ENCODE data around the gene POC5.

Gene POC5

DNA sequence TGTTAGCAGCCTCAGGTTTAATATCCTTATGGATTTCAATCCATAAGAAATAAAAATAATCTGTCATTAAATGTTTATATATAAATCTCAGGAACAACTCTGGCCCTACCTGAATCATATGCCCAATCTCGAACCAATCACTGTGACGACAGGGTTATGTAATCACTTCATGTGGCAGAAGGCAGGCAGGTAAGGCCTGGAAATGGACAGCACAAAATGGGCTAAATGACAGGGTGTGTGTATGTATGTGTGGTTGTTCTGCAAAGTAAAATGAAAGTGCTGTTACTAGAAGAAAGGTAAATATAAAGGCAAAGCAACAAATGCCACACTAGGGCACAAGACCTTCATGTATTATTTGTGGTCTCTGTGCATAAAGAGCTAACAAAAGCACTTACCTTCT, 86.4 kb downstream of the POC5 start:
- H3K27ac ChIP-seq = no peak overlapping the region
- DNase-seq (ENCODE audit: low spot score) = no peak

DNA sequence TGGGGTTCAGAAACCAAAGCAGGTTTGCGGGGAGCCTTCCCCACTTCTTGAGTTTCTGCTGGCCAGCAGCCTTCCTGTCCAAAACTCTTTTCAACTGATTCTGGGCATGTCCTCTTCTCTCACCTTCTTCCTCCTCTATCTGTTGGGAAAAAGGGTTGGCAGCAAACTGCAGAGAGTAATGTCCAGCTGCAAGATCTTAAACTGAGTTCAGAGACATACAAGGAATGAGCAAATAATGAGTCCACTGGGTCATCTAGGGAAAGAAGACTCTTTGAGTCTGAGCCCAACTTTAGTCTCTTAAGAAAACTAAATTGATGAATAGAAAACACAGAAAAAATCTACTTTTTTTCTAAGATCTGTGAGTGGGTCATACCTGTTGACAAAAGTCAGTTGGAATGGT, 89.4 kb downstream of the POC5 start:
- Histone ChIP-seq H3K27ac (no peak overlapping the region), H3K4me3 (no peak overlapping the region)
- TF ChIP-seq CTCF (IDR thresholded peaks at IDR 0.05) = no peak
- no peak for DNase-seq (ENCODE audit: low spot score)

More for the DNA sequence above, 86.4 kb downstream of the POC5 start:
- no peak for TF ChIP-seq CTCF (IDR thresholded peaks at IDR 0.05)
- no peak overlapping the region for H3K4me3 ChIP-seq

DNA sequence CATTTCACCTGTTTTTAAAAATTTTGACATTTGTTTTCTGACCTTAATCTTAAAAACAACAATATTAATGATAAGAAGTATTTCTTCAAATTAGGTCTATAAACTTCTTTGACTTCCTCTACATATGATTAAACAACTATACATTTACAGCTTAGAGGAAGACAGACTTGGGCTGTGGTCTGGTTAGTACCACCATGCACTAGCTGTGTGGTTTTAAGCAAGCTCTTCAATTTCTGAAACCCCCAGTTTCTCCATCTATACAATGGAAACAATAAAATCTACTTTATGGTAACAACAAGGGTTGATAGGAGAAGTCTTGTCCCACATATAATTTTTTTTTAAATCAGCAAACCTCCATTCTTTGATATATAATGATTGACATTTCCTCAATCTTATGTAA, 90.3 kb downstream of the POC5 start:
- no peak overlapping the region for H3K27ac ChIP-seq
- no peak for DNase-seq (ENCODE audit: low spot score)
- TF ChIP-seq CTCF (IDR thresholded peaks at IDR 0.05) = no peak
- no peak overlapping the region for H3K4me3 ChIP-seq
